GM10248 (cell line): ENCODE measurements around the gene CNP.

Source experiments
- CTCF ChIA-PET: fragments of 300-600 bp; sonication (Branson Sonifier 250); formaldehyde crosslinking; extraction: SDS; loops from one replicate; lab custom pipeline; 2021; ENCODE audit warnings: antibody characterized with exemption; lab: Yijun Ruan, JAX
- POLR2A ChIA-PET: fragments of 350-650 bp; sonication (Branson Sonifier 250); formaldehyde crosslinking; extraction: SDS; loops from one replicate; lab custom pipeline; 2020; ENCODE audit warnings: antibody characterized with exemption; lab: Yijun Ruan, JAX
- DNase-seq: peaks from one replicate; pipeline ENCODE4 v3.0.0; 2012; ENCODE audit errors: extremely low spot score
- TF ChIP-seq, protein P1 (sequence below): IDR thresholded peaks from 2 replicates; pipeline ENCODE4 v1.5.1; 2012; ENCODE audit warnings: mild to moderate bottlenecking, low read depth; ENCODE audit errors: extremely low read depth, missing control alignments, control extremely low read depth

The CNP gene

DNA sequence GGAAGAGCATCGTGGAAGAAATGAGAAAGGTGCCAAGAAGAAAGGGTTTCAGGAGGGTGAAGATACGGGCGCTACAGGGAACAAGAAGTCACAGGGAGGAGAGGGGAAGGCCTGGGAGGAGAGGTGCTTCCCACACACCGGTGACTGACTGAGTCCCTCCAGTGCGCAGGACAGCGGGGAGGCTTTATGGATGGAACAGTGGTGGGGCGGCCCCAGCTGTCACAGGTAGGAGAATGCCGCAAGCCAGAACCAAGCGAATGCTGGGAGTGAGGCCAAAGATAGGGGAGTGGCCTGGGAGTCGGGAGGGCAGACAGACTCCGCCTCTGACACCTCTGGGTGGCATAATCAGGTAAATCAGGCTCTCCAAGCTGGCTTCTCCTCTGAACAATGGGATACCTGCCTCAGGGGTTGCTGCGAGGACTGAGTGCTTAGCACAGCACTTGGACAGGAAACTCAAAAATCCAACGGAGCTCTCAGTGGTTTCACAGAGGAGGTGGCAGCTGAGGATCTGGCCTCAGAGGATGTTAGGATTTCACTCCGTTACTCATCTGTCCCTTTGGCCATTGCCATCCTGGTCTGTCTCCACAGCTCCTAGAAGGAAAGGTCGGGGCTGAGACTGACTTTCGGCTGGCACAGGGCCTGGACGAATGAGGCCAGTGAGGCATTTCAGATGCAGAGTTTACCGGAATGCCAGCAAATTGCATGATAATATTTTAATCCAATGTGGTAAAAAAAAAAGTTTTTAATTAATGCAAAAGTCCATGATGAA, 717 bp upstream of the CNP start:
- DNase-seq: peak; percentile 77
- ChIA-PET POLR2A (interaction anchor here (0.6 to 1.8 kb wide), 14 partner anchors 10 to 1726 kb away, joined by 3 to 14 read pairs (median 3); partner anchors contain the start of genes DHX58, DNAJC7 and ODAD4), CTCF (interaction anchor here (0.9 to 12.1 kb wide), 10 partner anchors 9 to 150 kb away, joined by 3 to 172 read pairs (median 4); partner anchors contain the start of genes DHX58, DNAJC7, KAT2A and NKIRAS2)
- TF ChIP-seq, protein P1, sequence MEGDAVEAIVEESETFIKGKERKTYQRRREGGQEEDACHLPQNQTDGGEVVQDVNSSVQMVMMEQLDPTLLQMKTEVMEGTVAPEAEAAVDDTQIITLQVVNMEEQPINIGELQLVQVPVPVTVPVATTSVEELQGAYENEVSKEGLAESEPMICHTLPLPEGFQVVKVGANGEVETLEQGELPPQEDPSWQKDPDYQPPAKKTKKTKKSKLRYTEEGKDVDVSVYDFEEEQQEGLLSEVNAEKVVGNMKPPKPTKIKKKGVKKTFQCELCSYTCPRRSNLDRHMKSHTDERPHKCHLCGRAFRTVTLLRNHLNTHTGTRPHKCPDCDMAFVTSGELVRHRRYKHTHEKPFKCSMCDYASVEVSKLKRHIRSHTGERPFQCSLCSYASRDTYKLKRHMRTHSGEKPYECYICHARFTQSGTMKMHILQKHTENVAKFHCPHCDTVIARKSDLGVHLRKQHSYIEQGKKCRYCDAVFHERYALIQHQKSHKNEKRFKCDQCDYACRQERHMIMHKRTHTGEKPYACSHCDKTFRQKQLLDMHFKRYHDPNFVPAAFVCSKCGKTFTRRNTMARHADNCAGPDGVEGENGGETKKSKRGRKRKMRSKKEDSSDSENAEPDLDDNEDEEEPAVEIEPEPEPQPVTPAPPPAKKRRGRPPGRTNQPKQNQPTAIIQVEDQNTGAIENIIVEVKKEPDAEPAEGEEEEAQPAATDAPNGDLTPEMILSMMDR: no peak

GRCh38 chr17:41967141-41967920, 736 bp downstream of the CNP start:
- ChIA-PET POLR2A (interaction anchor here (0.8 to 1.8 kb wide), 5 partner anchors 8 to 169 kb away, joined by 3 to 9 read pairs (median 3); partner anchors contain the start of gene DHX58), CTCF (interaction anchor here (0.7 to 12.1 kb wide), 6 partner anchors 10 to 435 kb away, joined by 3 to 172 read pairs (median 16); partner anchors contain the start of genes DHX58, DNAJC7, KAT2A and NKIRAS2)
- DNase-seq: peak; percentile 39
- TF ChIP-seq, protein P1: no peak

- POLR2A ChIA-PET: interaction anchor here (0.9 to 1.2 kb wide), 2 partner anchors 28 to 39 kb away, joined by 3 read pairs; no protein-coding TSS in a partner anchor
- CTCF ChIA-PET: interaction anchor here (6.3 to 12.1 kb wide), 2 partner anchors 51 to 148 kb away, joined by 43 to 172 read pairs; partner anchors contain the start of genes DHX58, DNAJC7, KAT2A and NKIRAS2
- no peak for DNase-seq
- TF ChIP-seq, protein P1: no peak
Observed at GRCh38 chr17:41967921-41968578, 1.5 kb downstream of the CNP start.

GRCh38 chr17:41968676-41969075, 2.1 kb downstream of the CNP start:
- ChIA-PET POLR2A (interaction anchor here (0.9 kb wide), 1 partner anchor 38 kb away, joined by 3 read pairs; no protein-coding TSS in a partner anchor), CTCF (interaction anchor here (1.7 to 12.1 kb wide), 3 partner anchors 10 to 147 kb away, joined by 4 to 172 read pairs (median 43); partner anchors contain the start of genes DHX58, DNAJC7, KAT2A and NKIRAS2)
- DNase-seq: no peak
- TF ChIP-seq, protein P1: no peak

- POLR2A ChIA-PET: no interaction called here
- TF ChIP-seq, protein P1: no peak
- DNase-seq: no peak
- CTCF ChIA-PET: no interaction called here
Observed at GRCh38 chr17:41970901-41971331, 4.3 kb downstream of the CNP start.
